Measurements from ENCODE around the gene PIK3R5. TPM values are rescaled to one million over a fixed set of nuclear protein-coding genes. Genes with fewer than 3 reads are reported as not detected.
A peak's percentile ranks its signal among the peaks of the same experiment; 100 is the strongest.

PIK3R5 gene
- total and polyA plus RNA-seq, 8 donors, result 0.69 to 6.8 (median 1.7) TPM

DNA sequence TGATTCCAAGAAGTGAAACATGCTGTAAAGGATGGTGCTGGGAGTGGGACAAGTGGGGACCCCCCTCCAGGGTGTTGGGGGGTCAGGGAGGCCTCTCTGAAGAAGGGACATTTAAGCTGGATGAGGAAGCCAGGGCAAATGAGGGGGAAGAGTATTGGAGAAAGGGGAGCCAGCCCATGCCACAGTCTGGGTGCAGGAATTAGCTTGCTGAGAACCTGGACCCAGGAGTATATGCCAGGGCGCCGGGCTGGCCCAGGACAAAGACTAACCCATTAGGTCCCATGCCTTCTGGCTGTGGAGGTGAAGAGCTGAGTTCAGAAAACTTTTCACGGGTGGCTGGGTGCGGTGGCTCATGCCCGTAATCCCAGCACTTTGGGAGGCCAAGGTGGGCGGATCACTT, 52.4 kb downstream of the PIK3R5 start:
- Histone ChIP-seq H3K27ac (no peak overlapping the region), H3K27me3 (no peaks in the 10 kb centered on the region), H3K4me1 (no peaks in the 10 kb centered on the region), H3K36me3 (no peaks in the 10 kb centered on the region), H3K4me3 (no peak overlapping the region), H3K9me3 (no peaks in the 10 kb centered on the region)
- no peak for FAIRE-seq
- no peak for ATAC-seq
- WGBS, 2 donors, result 77 to 89% methylated on average over 6 of the region's 6 CpGs
- TF ChIP-seq, protein P1, sequence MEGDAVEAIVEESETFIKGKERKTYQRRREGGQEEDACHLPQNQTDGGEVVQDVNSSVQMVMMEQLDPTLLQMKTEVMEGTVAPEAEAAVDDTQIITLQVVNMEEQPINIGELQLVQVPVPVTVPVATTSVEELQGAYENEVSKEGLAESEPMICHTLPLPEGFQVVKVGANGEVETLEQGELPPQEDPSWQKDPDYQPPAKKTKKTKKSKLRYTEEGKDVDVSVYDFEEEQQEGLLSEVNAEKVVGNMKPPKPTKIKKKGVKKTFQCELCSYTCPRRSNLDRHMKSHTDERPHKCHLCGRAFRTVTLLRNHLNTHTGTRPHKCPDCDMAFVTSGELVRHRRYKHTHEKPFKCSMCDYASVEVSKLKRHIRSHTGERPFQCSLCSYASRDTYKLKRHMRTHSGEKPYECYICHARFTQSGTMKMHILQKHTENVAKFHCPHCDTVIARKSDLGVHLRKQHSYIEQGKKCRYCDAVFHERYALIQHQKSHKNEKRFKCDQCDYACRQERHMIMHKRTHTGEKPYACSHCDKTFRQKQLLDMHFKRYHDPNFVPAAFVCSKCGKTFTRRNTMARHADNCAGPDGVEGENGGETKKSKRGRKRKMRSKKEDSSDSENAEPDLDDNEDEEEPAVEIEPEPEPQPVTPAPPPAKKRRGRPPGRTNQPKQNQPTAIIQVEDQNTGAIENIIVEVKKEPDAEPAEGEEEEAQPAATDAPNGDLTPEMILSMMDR (IDR thresholded peaks at IDR 0.05), result no peak
- no peak for DNase-seq
- intact Hi-C loops (cut with DNase I), result no loop called here

DNA sequence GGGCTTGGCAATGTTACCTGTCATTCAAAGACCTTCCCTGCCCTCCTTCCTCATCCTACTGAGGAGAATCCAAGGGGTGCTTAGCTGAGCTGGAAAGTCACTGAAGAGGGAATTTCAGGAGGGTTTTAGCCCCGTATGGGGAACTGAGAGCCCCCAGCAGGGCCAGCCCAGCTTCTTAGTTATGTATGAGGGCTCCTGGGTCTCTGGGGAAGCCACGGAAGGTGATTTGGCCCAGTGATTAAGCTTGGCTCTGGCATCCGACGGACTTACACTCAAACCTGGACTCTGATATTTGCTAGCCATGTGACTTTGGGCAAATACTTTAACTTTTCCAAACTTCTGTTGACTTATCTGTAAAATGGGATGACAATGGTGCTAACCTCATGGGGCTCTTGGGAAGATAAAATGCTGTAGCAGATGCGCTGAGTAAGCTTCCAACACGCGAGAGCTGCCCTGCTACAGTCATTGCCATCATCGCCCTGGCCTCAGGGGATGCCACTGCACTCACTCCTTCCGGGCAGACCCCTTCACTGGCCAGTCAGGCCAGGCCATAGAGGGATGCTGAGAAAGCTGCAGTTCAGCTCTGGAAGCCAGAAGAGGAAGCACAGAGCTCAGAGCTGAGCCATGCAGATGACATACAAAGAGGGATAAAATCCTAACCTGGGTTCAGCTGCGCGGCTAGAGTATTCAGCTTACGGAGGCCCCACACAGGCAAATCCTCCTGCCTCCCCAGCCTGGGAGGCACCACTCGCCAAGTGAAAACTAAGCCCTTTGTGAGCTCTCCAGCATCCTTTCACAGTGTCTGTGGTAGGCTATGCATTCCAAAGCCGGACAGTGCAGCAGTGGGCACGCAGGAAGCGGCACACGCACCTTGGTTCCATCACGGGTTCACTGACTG, 53.2 kb downstream of the PIK3R5 start:
- TF ChIP-seq, protein P1 (IDR thresholded peaks at IDR 0.05), result no peak
- 69 to 76% methylated on average over 18 of the region's 18 CpGs for WGBS, 2 donors
- Histone ChIP-seq H3K4me1 (no peaks in the 10 kb centered on the region), H3K27me3 (no peaks in the 10 kb centered on the region), H3K27ac (no peak overlapping the region), H3K4me3 (no peak overlapping the region), H3K9me3 (no peaks in the 10 kb centered on the region), H3K36me3 (no peaks in the 10 kb centered on the region)
- no peak for ATAC-seq
- FAIRE-seq, result no peak
- no peak for DNase-seq
- intact Hi-C loops (cut with DNase I), result no loop called here

DNA sequence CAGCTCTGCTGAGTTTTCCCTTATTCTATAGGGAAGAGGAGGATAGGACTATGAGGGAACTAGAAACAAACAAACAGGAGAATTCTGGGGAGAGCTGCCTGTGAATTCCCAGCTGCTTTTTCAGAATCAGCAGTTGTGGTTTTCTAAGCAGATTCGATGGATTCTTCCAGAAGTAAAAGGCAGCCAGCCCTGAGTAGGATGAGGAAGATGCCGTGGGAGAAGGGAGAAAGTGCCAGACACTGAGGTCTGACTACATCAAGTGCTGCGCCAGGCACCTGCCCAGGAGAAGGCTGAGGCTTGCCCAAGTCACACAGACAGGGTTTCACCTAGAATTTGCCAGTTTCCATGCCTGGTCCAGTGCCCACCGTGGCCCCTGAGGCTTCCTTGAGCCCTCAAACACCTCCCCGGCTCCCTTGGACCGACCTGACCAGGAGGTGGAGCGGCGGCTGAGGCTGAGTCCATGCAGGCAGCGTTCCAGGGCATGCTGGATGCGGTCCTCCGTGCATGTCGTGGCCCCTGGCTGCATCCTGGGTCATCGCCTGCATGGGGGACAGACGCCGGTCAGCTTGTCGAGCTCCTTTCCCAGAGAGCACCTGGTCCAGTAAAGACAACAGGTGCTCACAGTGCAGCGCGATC, 54.4 kb downstream of the PIK3R5 start:
- TF ChIP-seq, protein P1 (IDR thresholded peaks at IDR 0.05), result no peak
- DNase-seq, result no peak
- intact Hi-C loops (cut with DNase I), result no loop called here
- H3K4me3 ChIP-seq, result no peak overlapping the region
- no peak for ATAC-seq
- no peak overlapping the region for H3K27ac ChIP-seq
- H3K36me3 ChIP-seq, result no peaks in the 10 kb centered on the region
- H3K27me3 ChIP-seq, result no peaks in the 10 kb centered on the region
- 58 to 69% methylated on average over 18 of the region's 18 CpGs for WGBS, 2 donors
- no peaks in the 10 kb centered on the region for H3K9me3 ChIP-seq
- no peaks in the 10 kb centered on the region for H3K4me1 ChIP-seq
- FAIRE-seq, result no peak

DNA sequence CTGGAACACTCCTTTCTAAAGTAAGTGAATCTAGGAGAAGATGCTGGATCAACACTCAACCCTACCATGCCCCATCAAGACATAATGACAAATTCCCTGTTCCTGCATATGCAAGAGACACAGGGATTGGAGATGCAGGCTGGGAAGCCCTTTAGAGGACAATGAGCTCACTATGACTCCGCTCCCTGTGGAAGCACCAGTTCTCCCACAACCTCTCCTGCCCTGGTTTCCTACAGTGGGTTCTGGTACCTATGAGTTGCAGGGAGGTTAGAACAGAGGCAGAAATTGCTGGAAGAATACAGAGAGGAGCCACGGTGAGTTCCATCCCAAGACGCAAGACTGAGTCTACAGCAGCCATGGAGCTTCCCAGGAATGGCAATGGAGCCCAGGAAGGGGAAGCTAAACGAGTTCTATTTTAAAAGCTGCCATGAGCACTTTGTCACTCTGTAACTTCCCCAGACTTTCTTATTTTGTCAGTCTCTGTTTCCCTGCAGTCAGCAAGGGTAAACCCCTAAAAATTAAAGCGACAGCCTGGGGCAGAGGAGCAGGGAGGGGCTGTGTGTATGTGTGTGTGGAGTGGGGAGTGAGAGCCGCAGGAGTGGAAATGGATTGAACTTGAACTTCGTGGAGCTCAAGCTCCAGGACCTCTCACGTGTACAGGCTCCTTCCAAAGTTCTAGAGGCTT, 55.8 kb downstream of the PIK3R5 start:
- no peak for FAIRE-seq
- Histone ChIP-seq H3K9me3 (no peaks in the 10 kb centered on the region), H3K27ac (no peak overlapping the region), H3K4me3 (no peak overlapping the region), H3K36me3 (no peaks in the 10 kb centered on the region), H3K4me1 (no peaks in the 10 kb centered on the region), H3K27me3 (peaks cover 0 to 3% (median 0%) of the 10 kb centered on the region in 4 donors)
- ATAC-seq, result peak in 2 of 4 donors; percentile 29 to 64
- intact Hi-C loops (cut with DNase I), result no loop called here
- 50 to 68% methylated on average over 8 of the region's 8 CpGs for WGBS, 2 donors
- no peak for DNase-seq
- TF ChIP-seq, protein P1 (IDR thresholded peaks at IDR 0.05), result no peak

Data from pancreas (tissue), 10 donors.